Activated T-helper 1 cell treated with anti-CD3 and anti-CD28 coated beads, Interleukin-12 subunit alpha, Interleukin-12 subunit beta, Interleukin-2, Interleukin-4 antibody, amounts not matched to agents 30 ng/mL and 10 ng/mL and 1 ng/mL, durations not matched to agents 14 hours and 24 hours and 36 hours (primary cell): Measurements from ENCODE around the gene NBPF3. TPM values are rescaled to one million over a fixed set of nuclear protein-coding genes. Genes with fewer than 3 reads are reported as not detected.

ENCODE experiments used
- DNase-seq: peaks from one replicate; pipeline ENCODE4 v3.0.0; 2021; ENCODE audit warnings: low spot score
- H3K27ac Mint-ChIP-seq: one replicate; pipeline ENCODE4 v1.8.0; 2021; ENCODE audit warnings: mild to moderate bottlenecking, mixed read lengths
- H3K27me3 Mint-ChIP-seq: one replicate; pipeline ENCODE4 v1.8.0; 2022; ENCODE audit warnings: mild to moderate bottlenecking, moderate library complexity, mixed read lengths; ENCODE audit not compliant: insufficient read depth
- H3K36me3 Mint-ChIP-seq: one replicate; pipeline ENCODE4 v1.8.0; 2021; ENCODE audit warnings: low read depth, mixed read lengths
- H3K4me1 Mint-ChIP-seq: one replicate; pipeline ENCODE4 v1.8.0; 2021; ENCODE audit warnings: low read depth, mixed read lengths
- H3K4me3 Mint-ChIP-seq: one replicate; pipeline ENCODE4 v1.8.0; 2021; ENCODE audit warnings: mild to moderate bottlenecking, moderate library complexity, mixed read lengths
- H3K9me3 Mint-ChIP-seq: one replicate; pipeline ENCODE4 v1.8.0; 2021; ENCODE audit warnings: mixed read lengths
- intact Hi-C: fragments of 100-400 bp; cut with micrococcal nuclease; formaldehyde crosslinking; loops from one replicate; pipeline ENCODE4 v1.15.1; 2024
- total RNA-seq: library from RNA; stranded (reverse); gene quantifications from 2 replicates; pipeline ENCODE4 v1.2.3, GENCODE V29; 2022

NBPF3 gene
- total RNA-seq, 1 donor from 2014 or later: 3.4 TPM

GRCh38 chr1:21520899-21521716, 81.2 kb downstream of the NBPF3 start:
- Mint-ChIP-seq H3K27me3 (peaks cover 5% of the 10 kb centered on the region), H3K9me3 (no peaks in the 10 kb centered on the region), H3K27ac (no peak overlapping the region), H3K4me1 (no peaks in the 10 kb centered on the region), H3K4me3 (no peak overlapping the region), H3K36me3 (no peaks in the 10 kb centered on the region)
- no peak for DNase-seq
- intact Hi-C loops: no loop called here

- H3K27ac Mint-ChIP-seq: no peak overlapping the region
- H3K9me3 Mint-ChIP-seq: no peaks in the 10 kb centered on the region
- no peaks in the 10 kb centered on the region for H3K36me3 Mint-ChIP-seq
- H3K4me1 Mint-ChIP-seq: no peaks in the 10 kb centered on the region
- DNase-seq: no peak
- no peak overlapping the region for H3K4me3 Mint-ChIP-seq
- intact Hi-C loops: no loop called here
- peaks cover 8% of the 10 kb centered on the region for H3K27me3 Mint-ChIP-seq
These were observed 81.8 kb downstream of the NBPF3 start for GRCh38 chr1:21521717-21522060.

- H3K4me1 Mint-ChIP-seq: no peaks in the 10 kb centered on the region
These were observed 82.6 kb downstream of the NBPF3 start for GRCh38 chr1:21522525-21523038.

DNA sequence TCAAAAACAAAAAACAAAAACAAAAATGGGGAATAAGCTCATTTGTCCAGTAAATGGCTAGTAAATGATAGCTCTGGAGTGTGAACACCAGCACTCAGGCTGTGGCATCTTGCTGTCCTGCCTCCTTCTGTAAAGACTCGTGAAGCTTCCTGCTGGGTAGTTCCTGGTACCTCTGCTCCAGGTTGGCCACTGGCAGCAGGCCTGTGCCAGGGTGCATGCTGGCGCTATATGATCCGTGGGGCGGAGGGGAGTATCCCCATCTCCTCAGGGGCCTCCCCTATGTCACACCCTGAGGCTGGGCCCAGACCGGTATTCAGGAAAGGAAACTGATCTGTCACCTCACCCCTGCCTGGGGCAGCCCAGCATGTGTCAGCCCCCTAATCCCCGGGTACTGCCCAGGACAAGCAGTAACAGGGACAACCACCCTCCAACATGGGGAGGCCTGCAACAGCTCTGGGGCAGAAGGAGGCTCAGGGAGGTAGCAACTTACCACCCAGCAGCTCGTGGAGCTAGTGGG, 83.4 kb downstream of the NBPF3 start:
- Mint-ChIP-seq H3K27ac (no peak overlapping the region), H3K27me3 (peaks cover 8% of the 10 kb centered on the region), H3K9me3 (no peaks in the 10 kb centered on the region), H3K4me1 (no peaks in the 10 kb centered on the region), H3K4me3 (no peak overlapping the region), H3K36me3 (no peaks in the 10 kb centered on the region)
- intact Hi-C loops: no loop called here
- DNase-seq: no peak

More at GRCh38 chr1:21522525-21523038, 82.6 kb downstream of the NBPF3 start:
- no peak for DNase-seq
- no peaks in the 10 kb centered on the region for H3K36me3 Mint-ChIP-seq
- intact Hi-C loops: no loop called here
- H3K9me3 Mint-ChIP-seq: no peaks in the 10 kb centered on the region
- H3K4me3 Mint-ChIP-seq: no peak overlapping the region
- H3K27me3 Mint-ChIP-seq: peaks cover 8% of the 10 kb centered on the region
- no peak overlapping the region for H3K27ac Mint-ChIP-seq

DNA sequence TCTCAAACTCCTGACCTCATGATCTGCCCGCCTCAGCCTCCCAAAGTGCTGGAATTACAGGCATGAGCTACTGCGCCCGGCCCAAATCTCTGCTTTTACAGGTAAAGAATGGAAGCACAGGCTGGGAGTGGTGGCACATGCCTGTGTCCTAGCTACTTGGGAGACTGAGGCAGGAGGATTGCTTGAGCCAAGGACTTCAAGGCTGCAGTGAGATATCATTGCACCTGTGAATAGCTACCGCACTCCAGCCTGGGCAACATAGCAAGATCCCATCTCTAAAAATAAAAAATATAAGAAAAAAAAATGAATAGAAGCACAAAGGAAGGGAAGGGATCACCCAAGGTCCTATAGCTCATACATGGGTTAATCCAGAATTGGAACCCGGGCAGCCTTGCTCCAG, 84.3 kb downstream of the NBPF3 start:
- H3K4me3 Mint-ChIP-seq: no peak overlapping the region
- no peak overlapping the region for H3K27ac Mint-ChIP-seq
- DNase-seq: no peak
- no peaks in the 10 kb centered on the region for H3K9me3 Mint-ChIP-seq
- H3K4me1 Mint-ChIP-seq: no peaks in the 10 kb centered on the region
- H3K36me3 Mint-ChIP-seq: no peaks in the 10 kb centered on the region
- intact Hi-C loops: no loop called here
- H3K27me3 Mint-ChIP-seq: peaks cover 8% of the 10 kb centered on the region

DNA sequence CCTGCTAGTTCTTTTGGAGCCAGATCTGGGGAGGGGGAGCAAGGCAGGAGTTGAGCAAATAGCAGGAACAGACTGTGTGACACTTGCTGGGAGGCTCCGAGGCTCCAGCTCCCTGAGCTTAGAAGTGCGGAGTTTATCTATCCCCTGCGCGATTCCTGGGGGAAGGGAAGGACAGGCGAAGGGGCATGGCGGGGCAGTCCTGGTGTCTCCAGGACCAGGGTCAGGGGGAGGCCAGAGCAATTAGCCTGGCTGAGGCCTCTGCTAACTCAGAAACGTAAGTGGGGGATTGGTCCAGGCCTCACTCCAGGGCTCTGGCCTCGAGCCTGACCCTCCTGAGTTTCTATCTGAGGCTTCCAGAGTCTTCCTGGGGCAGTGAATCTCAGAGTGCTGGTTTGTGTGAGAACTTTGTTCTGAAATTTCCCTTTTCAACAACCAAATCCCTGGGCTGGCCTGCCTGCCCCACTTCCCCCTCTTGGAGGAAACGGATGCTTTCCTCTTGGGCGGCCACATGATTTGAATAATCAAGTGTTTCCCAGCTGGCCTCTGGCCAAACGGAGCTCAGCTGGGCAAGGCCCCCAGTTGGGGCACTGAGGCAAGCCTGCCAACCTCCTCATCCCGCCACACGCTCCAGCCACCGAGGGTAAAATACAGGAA, 84.9 kb downstream of the NBPF3 start:
- no peak for DNase-seq
- H3K4me1 Mint-ChIP-seq: no peaks in the 10 kb centered on the region
- H3K27me3 Mint-ChIP-seq: peaks cover 8% of the 10 kb centered on the region
- H3K36me3 Mint-ChIP-seq: no peaks in the 10 kb centered on the region
- no peak overlapping the region for H3K4me3 Mint-ChIP-seq
- H3K27ac Mint-ChIP-seq: no peak overlapping the region
- intact Hi-C loops: no loop called here
- no peaks in the 10 kb centered on the region for H3K9me3 Mint-ChIP-seq

GRCh38 chr1:21525340-21525717, 85.4 kb downstream of the NBPF3 start:
- Mint-ChIP-seq H3K27ac (no peak overlapping the region), H3K9me3 (no peaks in the 10 kb centered on the region), H3K4me1 (no peaks in the 10 kb centered on the region), H3K27me3 (peaks cover 8% of the 10 kb centered on the region), H3K4me3 (no peak overlapping the region), H3K36me3 (no peaks in the 10 kb centered on the region)
- no peak for DNase-seq
- intact Hi-C loops: no loop called here

DNA sequence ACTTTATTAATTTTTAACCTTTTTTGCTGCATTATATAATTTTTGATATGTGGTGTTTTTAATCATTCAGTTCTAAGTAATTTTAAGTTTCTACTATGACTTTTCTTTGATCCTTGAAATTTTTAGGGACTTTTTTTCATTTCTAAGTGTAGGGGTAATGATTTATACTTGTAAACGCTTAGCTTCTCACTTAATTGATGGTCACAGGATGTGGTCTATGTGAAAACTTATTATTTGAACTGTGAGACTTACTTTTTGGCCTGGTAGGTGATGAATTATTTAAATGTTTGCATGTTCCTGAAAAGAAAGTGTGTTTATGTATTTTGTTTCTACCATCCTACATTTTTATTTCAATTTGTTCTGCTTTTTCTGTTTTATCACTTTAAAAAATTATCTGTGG, 86.5 kb downstream of the NBPF3 start:
- intact Hi-C loops: no loop called here
- Mint-ChIP-seq H3K27ac (no peak overlapping the region), H3K4me3 (no peak overlapping the region), H3K9me3 (no peaks in the 10 kb centered on the region), H3K27me3 (peaks cover 4% of the 10 kb centered on the region), H3K36me3 (no peaks in the 10 kb centered on the region), H3K4me1 (no peaks in the 10 kb centered on the region)
- DNase-seq: no peak

DNA sequence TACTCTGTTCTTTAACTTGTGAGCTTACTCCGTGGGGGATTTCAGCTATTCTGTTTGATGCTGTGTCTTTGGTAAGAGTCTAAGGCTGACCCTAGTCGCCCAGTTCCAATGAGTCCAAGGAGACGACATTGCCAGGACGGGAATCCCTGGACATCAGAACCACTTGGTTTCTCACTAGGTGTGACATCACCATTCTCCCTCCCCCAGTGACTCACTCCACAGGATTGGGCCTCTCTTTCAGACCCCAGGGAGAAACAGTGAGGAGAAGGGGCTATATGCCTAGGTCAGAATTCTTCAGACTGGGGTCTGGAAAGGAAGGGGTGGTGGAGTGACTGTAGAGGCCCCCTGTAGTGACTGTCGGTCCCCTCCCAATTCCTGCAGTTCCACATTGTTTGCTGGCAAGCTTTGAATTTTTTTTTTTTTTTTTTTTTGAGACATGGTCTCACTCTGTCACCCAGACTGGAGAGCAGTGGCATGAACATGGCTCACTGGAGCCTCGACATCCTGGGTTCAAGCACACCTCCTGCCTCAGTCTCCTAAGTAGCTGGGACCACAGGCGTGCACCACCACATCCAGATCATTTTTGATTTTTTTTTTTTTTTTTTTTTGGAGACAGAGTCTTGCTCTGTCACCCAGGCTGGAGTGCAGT, 90.6 kb downstream of the NBPF3 start:
- Mint-ChIP-seq H3K4me1 (no peaks in the 10 kb centered on the region), H3K27me3 (peaks cover 14% of the 10 kb centered on the region), H3K27ac (no peak overlapping the region), H3K4me3 (no peak overlapping the region), H3K36me3 (no peaks in the 10 kb centered on the region), H3K9me3 (no peaks in the 10 kb centered on the region)
- DNase-seq: no peak
- intact Hi-C loops: no loop called here

- no peaks in the 10 kb centered on the region for H3K4me1 Mint-ChIP-seq
- no peak overlapping the region for H3K4me3 Mint-ChIP-seq
- DNase-seq: no peak
- no peaks in the 10 kb centered on the region for H3K36me3 Mint-ChIP-seq
- intact Hi-C loops: no loop called here
- peaks cover 15% of the 10 kb centered on the region for H3K27me3 Mint-ChIP-seq
- H3K9me3 Mint-ChIP-seq: no peaks in the 10 kb centered on the region
- no peak overlapping the region for H3K27ac Mint-ChIP-seq
These were observed 91.3 kb downstream of the NBPF3 start for GRCh38 chr1:21531241-21531640.

- intact Hi-C loops: no loop called here
- no peak for DNase-seq
- H3K36me3 Mint-ChIP-seq: no peaks in the 10 kb centered on the region
- no peaks in the 10 kb centered on the region for H3K4me1 Mint-ChIP-seq
- H3K4me3 Mint-ChIP-seq: no peak overlapping the region
- no peak overlapping the region for H3K27ac Mint-ChIP-seq
- no peaks in the 10 kb centered on the region for H3K9me3 Mint-ChIP-seq
- H3K27me3 Mint-ChIP-seq: peaks cover 18% of the 10 kb centered on the region
These were observed 92.6 kb downstream of the NBPF3 start for GRCh38 chr1:21532496-21532895.

GRCh38 chr1:21532992-21533534, 93.1 kb downstream of the NBPF3 start:
- Mint-ChIP-seq H3K27ac (no peak overlapping the region), H3K9me3 (no peaks in the 10 kb centered on the region), H3K27me3 (peaks cover 22% of the 10 kb centered on the region), H3K36me3 (no peaks in the 10 kb centered on the region), H3K4me3 (no peak overlapping the region), H3K4me1 (no peaks in the 10 kb centered on the region)
- intact Hi-C loops: no loop called here
- no peak for DNase-seq

DNA sequence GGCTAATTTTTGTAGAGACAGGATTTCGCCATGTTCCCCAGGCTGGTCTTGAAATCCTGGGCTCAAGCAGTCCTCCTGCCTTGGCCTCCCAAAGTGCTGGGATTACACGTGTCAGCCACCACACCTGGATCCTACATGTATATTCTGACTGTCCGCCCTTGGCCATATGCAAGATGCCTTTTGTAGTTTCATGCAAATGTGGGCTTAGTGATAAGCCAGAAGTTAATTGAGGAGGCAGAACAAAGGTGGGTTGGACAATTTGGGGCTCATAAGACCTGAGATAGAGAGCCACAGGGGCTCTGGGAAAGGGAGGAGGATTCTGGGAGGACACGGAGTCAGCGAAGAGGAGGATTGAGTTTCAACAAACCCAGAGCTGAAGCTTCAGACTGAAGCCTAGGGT, 94.2 kb downstream of the NBPF3 start:
- intact Hi-C loops: no loop called here
- Mint-ChIP-seq H3K36me3 (no peaks in the 10 kb centered on the region), H3K4me3 (no peak overlapping the region), H3K9me3 (no peaks in the 10 kb centered on the region), H3K4me1 (no peaks in the 10 kb centered on the region), H3K27ac (no peak overlapping the region), H3K27me3 (peaks cover 32% of the 10 kb centered on the region)
- no peak for DNase-seq
